ENCODE data around the gene TRAF3IP1.

- TF ChIP-seq CTCF (IDR thresholded peaks at IDR 0.05 in 8 of 11, conservative IDR thresholded peaks at IDR 0.05 in 3 of 11) (no peak), POLR2AphosphoS5 (IDR thresholded peaks at IDR 0.05) (no peak), POLR2A (IDR thresholded peaks at IDR 0.05) (no peak)
These were observed 29.4 kb upstream of the TRAF3IP1 start for GRCh38 chr2:238290715-238291549.

All from spleen (tissue), 7 donors.